GM12878 (cell line): ENCODE measurements around the gene PC. TPM values are rescaled to one million over a fixed set of nuclear protein-coding genes. Genes with fewer than 3 reads are reported as not detected.

Source experiments
- ATAC-seq: fragments of 200-7000 bp; cut with Tn5 transposase; 3 replicates; pipeline ENCODE4 v1.9.1; 2020; ENCODE audit warnings: mild to moderate bottlenecking, moderate library complexity
- BruUV-seq: library from RNA; stranded (reverse); fragments of 400-500 nt; replicated peaks from 2 replicates; lab custom pipeline; 2021; lab: Mats Ljungman, UMichigan
- CTCF ChIA-PET: fragments of 300-600 bp; sonication (Branson Sonifier 250); formaldehyde crosslinking; extraction: SDS; loops from one replicate; lab custom pipeline; 2021; ENCODE audit warnings: inconsistent platforms; lab: Yijun Ruan, JAX
- POLR2A ChIA-PET: fragments of 350-600 bp; formaldehyde crosslinking; extraction: SDS; loops from one replicate; lab custom pipeline; 2021; ENCODE audit warnings: inconsistent platforms; lab: Charles Lee
- RAD21 ChIA-PET: fragments of 300-600 bp; sonication (Branson Sonifier 250); formaldehyde crosslinking; loops from one replicate; lab custom pipeline; 2023; ENCODE audit warnings: antibody characterized with exemption; ENCODE audit not compliant: unreplicated experiment; lab: Charles Lee
- SMC1A ChIA-PET: fragments of 300-600 bp; sonication (Branson Sonifier 250); formaldehyde crosslinking; loops from one replicate; lab custom pipeline; 2023; ENCODE audit not compliant: unreplicated experiment, uncharacterized antibody; lab: Charles Lee
- DNase-seq: peaks from one replicate; pipeline ENCODE4 v3.0.0-alpha.2; 2011; ENCODE audit warnings: low read depth, low spot score
- FAIRE-seq: peaks from 3 replicates; lab custom pipeline; 2011; peaks lifted over from hg19 to GRCh38; lab: Jason Lieb, UNC
- H2AFZ ChIP-seq: 2 replicates; pipeline ENCODE4 v1.6.0; 2011; ENCODE audit warnings: low read depth, low read length, control low read depth; ENCODE audit not compliant: control insufficient read depth
- H3K27ac ChIP-seq: 2 replicates; pipeline ENCODE4 v1.5.1; 2011; ENCODE audit warnings: control low read depth; ENCODE audit not compliant: control insufficient read depth, insufficient read depth
- H3K27me3 ChIP-seq, 2 experiments: replicated peaks in 1 of 2; 2 replicates each; pipeline versions ENCODE4 v1.6.0 to v1.6.1; 2011; ENCODE audit warnings: low read length in 1 of 2; ENCODE audit not compliant: control insufficient read depth in 2 of 2, insufficient read depth in 2 of 2
- H3K36me3 ChIP-seq, 2 experiments: 2 replicates each; pipeline ENCODE4 v1.5.1; 2011; ENCODE audit warnings: low read length in 1 of 2; ENCODE audit not compliant: control insufficient read depth in 2 of 2, insufficient read depth in 2 of 2
- H3K4me1 ChIP-seq: 2 replicates; pipeline ENCODE4 v1.6.1; 2011; ENCODE audit warnings: mild to moderate bottlenecking, low read length, moderate library complexity, mixed read lengths; ENCODE audit not compliant: control insufficient read depth, insufficient read depth
- H3K4me2 ChIP-seq: 2 replicates; pipeline ENCODE4 v1.6.0; 2011; ENCODE audit warnings: control low read depth; ENCODE audit not compliant: control insufficient read depth, insufficient read depth
- H3K4me3 ChIP-seq: fragments of 200-600 bp; sonication (generic); 2 replicates; pipeline ENCODE4 v1.5.1; 2016
- H3K79me2 ChIP-seq: 2 replicates; pipeline ENCODE4 v1.6.0; 2011; ENCODE audit warnings: low read length; ENCODE audit not compliant: control insufficient read depth, insufficient read depth
- H3K9ac ChIP-seq: 2 replicates; pipeline ENCODE4 v1.8.0; 2011; ENCODE audit warnings: low read length, control low read depth, mixed read lengths; ENCODE audit not compliant: control insufficient read depth, insufficient read depth
- H3K9me3 ChIP-seq: replicated peaks from 3 replicates; pipeline ENCODE4 v1.5.1; 2011; ENCODE audit warnings: mild to moderate bottlenecking, low read length; ENCODE audit not compliant: control insufficient read depth, insufficient read depth
- H4K20me1 ChIP-seq: 2 replicates; pipeline ENCODE4 v1.6.0; 2011; ENCODE audit not compliant: control insufficient read depth, insufficient read depth
- IKZF1 ChIP-seq: fragments of 450-650 bp; conservative IDR thresholded peaks from 2 replicates; pipeline ENCODE4 v1.6.1; 2017; ENCODE audit warnings: antibody characterized with exemption, mild to moderate bottlenecking
- NR2F1 ChIP-seq: fragments of 450-650 bp; conservative IDR thresholded peaks from 2 replicates; pipeline ENCODE4 v1.6.1; 2017; ENCODE audit warnings: mild to moderate bottlenecking
- RAD21 ChIP-seq: IDR thresholded peaks from 2 replicates; pipeline ENCODE4 v1.6.1; 2011; ENCODE audit warnings: mild to moderate bottlenecking, low read depth, low read length, moderate library complexity; ENCODE audit not compliant: insufficient read depth
- SMC3 ChIP-seq: IDR thresholded peaks from 2 replicates; pipeline ENCODE4 v1.6.1; 2011; ENCODE audit warnings: low read length, improper control_type of control experiment, borderline replicate concordance
- YY1 ChIP-seq: IDR thresholded peaks from 2 replicates; pipeline ENCODE4 v1.6.1; 2011; ENCODE audit warnings: low read depth, mild to moderate bottlenecking, low read length
- ZBED1 ChIP-seq: IDR thresholded peaks from 2 replicates; pipeline ENCODE4 v1.6.1; 2016; ENCODE audit warnings: borderline replicate concordance
- WGBS: methylation state at CpG from one replicate; pipeline ENCODE4 v1.1.6; 2016; ENCODE audit warnings: low lambda C conversion rate; ENCODE audit not compliant: insufficient replicate concordance, insufficient coverage; ENCODE audit errors: missing lambda C conversion rate; 5-methylcytosine and 5-hydroxymethylcytosine counted together
- in situ Hi-C: fragments of 300-500 bp; cut with MboI; formaldehyde crosslinking; loops from 9 replicates; pipeline ENCODE4 v1.14.3; 2018; ENCODE audit warnings: mixed read lengths
- intact Hi-C: fragments of 100-400 bp; cut with micrococcal nuclease; formaldehyde crosslinking; loops from one replicate; pipeline ENCODE4 v1.14.2; 2022; ENCODE audit not compliant: unreplicated experiment
- polyA plus RNA-seq, 11 experiments: library from polyadenylated mRNA; depleted of rRNA in 4 of 11; unstranded in 6 of 11; stranded (reverse) in 5 of 11; fragments of >200 nt; fragmentation: Nextera tagmentation in 4 of 11; fragmentation: Illumina TruSeq in 1 of 11; extraction: Ambion mirVana in 4 of 11; extraction: Trizol in 1 of 11; gene quantifications; 1 replicate in 1 of 11; 2 replicates in 10 of 11; pipeline versions ENCODE4 v1.2.1 to v1.2.3, GENCODE V29; 2011 to 2016; ENCODE audit warnings: inconsistent platforms in 2 of 11, missing spikeins in 2 of 11, low read depth in 1 of 11
- total RNA-seq, 4 experiments: library from RNA; depleted of rRNA in 3 of 4; stranded (reverse); fragments of >200 nt in 3 of 4; fragmentation: Illumina TruSeq in 1 of 4; extraction: Trizol in 1 of 4; gene quantifications; 2 replicates each; pipeline versions ENCODE4 v1.2.1 to v1.2.3, GENCODE V29; 2013 to 2021
- TF ChIP-seq, protein P1 (sequence below), 3 experiments: IDR thresholded peaks in 2 of 3; conservative IDR thresholded peaks in 1 of 3; 2 replicates each; pipeline ENCODE4 v1.5.1; 2011; ENCODE audit warnings: low read depth in 3 of 3, low read length in 3 of 3, mild to moderate bottlenecking in 3 of 3, control low read depth in 2 of 3, moderate library complexity in 2 of 3, inconsistent platforms in 1 of 3, mixed read lengths in 1 of 3; ENCODE audit not compliant: control insufficient read depth in 2 of 3, insufficient read depth in 1 of 3; ENCODE audit errors: extremely low read depth in 1 of 3
- TF ChIP-seq, protein P2 (sequence below): IDR thresholded peaks from 2 replicates; pipeline ENCODE4 v1.6.1; 2011; ENCODE audit warnings: borderline replicate concordance, low read depth, mild to moderate bottlenecking, moderate library complexity, low read length; ENCODE audit not compliant: insufficient read depth, poor library complexity, severe bottlenecking

The PC gene
- total and polyA plus RNA-seq, 10 of the 15 experiments (the other 5 are each of a cell fraction or from before 2014, with no cell fraction given), result 0.22 to 10.3 (median 4.5) TPM

DNA sequence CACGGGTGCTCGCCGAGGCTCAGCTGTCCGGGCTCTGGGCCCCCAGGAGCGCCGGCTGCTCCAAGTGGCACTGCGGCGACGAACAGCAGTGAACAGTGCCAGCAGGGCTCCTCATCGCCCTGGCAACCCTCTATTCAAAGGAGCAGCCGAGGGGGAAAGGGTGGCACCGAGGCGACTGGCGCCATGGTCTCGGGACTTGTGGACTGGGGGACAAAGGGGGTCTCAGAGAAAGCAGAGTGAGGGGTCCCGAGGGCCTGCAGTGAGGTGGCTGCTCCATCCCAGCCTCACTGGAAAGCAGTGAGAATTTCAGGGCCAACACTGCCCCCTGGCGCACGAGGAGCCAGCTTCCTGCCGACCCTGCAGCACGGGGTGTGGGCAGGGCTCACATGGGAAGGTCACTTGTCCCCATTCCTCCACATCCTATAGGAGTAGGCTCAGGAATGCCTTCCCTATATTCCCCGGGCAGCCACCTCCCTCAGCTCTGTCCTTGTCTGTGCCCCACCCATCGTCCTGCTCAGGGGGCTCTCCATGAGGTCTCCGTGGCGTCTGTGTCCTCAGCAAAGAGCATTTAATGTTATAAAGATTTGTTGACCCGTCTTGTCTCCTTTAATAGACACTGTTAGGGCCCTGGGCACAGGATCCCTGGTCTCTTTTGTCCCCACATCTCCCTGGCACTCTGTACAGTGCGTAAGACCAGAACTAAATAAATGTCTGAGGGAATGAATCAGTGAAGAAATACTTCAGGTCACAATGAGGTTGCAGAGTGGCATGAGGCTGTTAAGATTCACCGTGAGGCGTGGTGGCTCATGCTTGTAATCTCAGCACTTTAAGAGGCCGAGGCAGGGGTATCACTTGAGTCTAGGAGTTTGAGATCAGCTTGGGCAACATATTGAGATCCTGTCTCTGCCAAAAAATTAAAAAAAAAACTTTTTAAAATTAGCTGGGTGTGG is 74.9 kb downstream of the PC start:
- Histone ChIP-seq H3K4me1 (peaks cover 3% of the 10 kb centered on the region; the same call in 1 of the 2 replicates), H3K27me3 (peaks cover 0 to 3% of the 10 kb centered on the region in 2 experiments; a peak in 2 of 4 replicates), H3K9ac (no peak overlapping the region), H3K4me3 (no peak overlapping the region), H4K20me1 (no peaks in the 10 kb centered on the region; the same call in 1 of the 2 replicates), H3K4me2 (no peak overlapping the region), H2AFZ (no peak overlapping the region), H3K36me3 (no peaks in the 10 kb centered on the region), H3K27ac (no peak overlapping the region), H3K9me3 (no peaks in the 10 kb centered on the region), H3K79me2 (no peaks in the 10 kb centered on the region)
- ChIA-PET CTCF (interaction anchor here (0.8 to 2.7 kb wide), 11 partner anchors 10 to 497 kb away, joined by 3 to 11 read pairs (median 3); partner anchors contain the start of genes RBM4B and RCE1), RAD21 (interaction anchor here (1.1 to 2.7 kb wide), 3 partner anchors 11 to 193 kb away, joined by 3 to 7 read pairs (median 3); no protein-coding TSS in a partner anchor), POLR2A (no interaction called here), SMC1A (interaction anchor here (1.2 to 1.7 kb wide), 2 partner anchors 41 to 188 kb away, joined by 5 to 7 read pairs; no protein-coding TSS in a partner anchor)
- peak; percentile 71 for TF ChIP-seq RAD21
- TF ChIP-seq NR2F1, result peak; percentile 37; the same call in 1 of the 2 replicates
- TF ChIP-seq, protein P1, sequence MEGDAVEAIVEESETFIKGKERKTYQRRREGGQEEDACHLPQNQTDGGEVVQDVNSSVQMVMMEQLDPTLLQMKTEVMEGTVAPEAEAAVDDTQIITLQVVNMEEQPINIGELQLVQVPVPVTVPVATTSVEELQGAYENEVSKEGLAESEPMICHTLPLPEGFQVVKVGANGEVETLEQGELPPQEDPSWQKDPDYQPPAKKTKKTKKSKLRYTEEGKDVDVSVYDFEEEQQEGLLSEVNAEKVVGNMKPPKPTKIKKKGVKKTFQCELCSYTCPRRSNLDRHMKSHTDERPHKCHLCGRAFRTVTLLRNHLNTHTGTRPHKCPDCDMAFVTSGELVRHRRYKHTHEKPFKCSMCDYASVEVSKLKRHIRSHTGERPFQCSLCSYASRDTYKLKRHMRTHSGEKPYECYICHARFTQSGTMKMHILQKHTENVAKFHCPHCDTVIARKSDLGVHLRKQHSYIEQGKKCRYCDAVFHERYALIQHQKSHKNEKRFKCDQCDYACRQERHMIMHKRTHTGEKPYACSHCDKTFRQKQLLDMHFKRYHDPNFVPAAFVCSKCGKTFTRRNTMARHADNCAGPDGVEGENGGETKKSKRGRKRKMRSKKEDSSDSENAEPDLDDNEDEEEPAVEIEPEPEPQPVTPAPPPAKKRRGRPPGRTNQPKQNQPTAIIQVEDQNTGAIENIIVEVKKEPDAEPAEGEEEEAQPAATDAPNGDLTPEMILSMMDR (IDR thresholded peaks at IDR 0.05 in 2 of 3, conservative IDR thresholded peaks at IDR 0.05 in 1 of 3; ENCODE audit: control insufficient read depth in 2 of 3, extremely low read depth in 1 of 3, insufficient read depth in 1 of 3, low read depth in 3 of 3, low read length in 3 of 3), result peak; percentile 71 to 77 (median 72)
- TF ChIP-seq YY1, result 0 out of 2 replicates have a peak, but pooled peaks have one; percentile 45
- TF ChIP-seq, protein P2, sequence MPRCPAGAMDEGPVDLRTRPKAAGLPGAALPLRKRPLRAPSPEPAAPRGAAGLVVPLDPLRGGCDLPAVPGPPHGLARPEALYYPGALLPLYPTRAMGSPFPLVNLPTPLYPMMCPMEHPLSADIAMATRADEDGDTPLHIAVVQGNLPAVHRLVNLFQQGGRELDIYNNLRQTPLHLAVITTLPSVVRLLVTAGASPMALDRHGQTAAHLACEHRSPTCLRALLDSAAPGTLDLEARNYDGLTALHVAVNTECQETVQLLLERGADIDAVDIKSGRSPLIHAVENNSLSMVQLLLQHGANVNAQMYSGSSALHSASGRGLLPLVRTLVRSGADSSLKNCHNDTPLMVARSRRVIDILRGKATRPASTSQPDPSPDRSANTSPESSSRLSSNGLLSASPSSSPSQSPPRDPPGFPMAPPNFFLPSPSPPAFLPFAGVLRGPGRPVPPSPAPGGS, result no peak
- peak; percentile 36; the same call in 1 of the 2 replicates for TF ChIP-seq IKZF1
- TF ChIP-seq SMC3, result peak; percentile 65; the same call in 1 of the 2 replicates
- no peak for TF ChIP-seq ZBED1
- BruUV-seq, result no TSS peak
- DNase-seq (no peak), FAIRE-seq (peak; percentile 68), ATAC-seq (peak; percentile 94)
- WGBS, result 34% methylated on average over 29 of the region's 29 CpGs
- intact Hi-C loops, result loop anchor here (1.0 to 2.0 kb wide), 2 partner anchors 48 to 189 kb away; no protein-coding TSS in a partner anchor
- in situ Hi-C loops, result loop anchor here (5.0 kb wide), 1 partner anchor 191 kb away; no protein-coding TSS in a partner anchor
